OCI-LY7 (cell line): ENCODE data around the gene PLEK. TPM values are rescaled to one million over a fixed set of nuclear protein-coding genes. Genes with fewer than 3 reads are reported as not detected.
A peak's percentile ranks its signal among the peaks of the same experiment; 100 is the strongest.

Experiments used
- BruUV-seq: library from RNA; stranded (reverse); fragments of 400-500 nt; replicated peaks from 2 replicates; lab custom pipeline; 2021; lab: Mats Ljungman, UMichigan
- CTCF ChIA-PET: fragments of 300-600 bp; sonication (Branson Sonifier 250); formaldehyde crosslinking; loops from one replicate; lab custom pipeline; 2022; ENCODE audit warnings: antibody characterized with exemption; ENCODE audit not compliant: unreplicated experiment; lab: Charles Lee
- POLR2A ChIA-PET: fragments of 300-600 bp; sonication (Branson Sonifier 250); formaldehyde crosslinking; loops from one replicate; lab custom pipeline; 2022; ENCODE audit warnings: antibody characterized with exemption; lab: Charles Lee
- DNase-seq: peaks from one replicate; pipeline ENCODE4 v3.0.0-alpha.2; 2015; ENCODE audit warnings: low spot score
- H2AFZ ChIP-seq: fragments of 200-600 bp; sonication (generic), shearing (Covaris generic); 2 replicates; pipeline ENCODE4 v1.6.1; 2014; ENCODE audit warnings: mild to moderate bottlenecking, antibody characterized with exemption, low read length, moderate library complexity
- H3K27ac ChIP-seq: fragments of 200-600 bp; sonication (generic); 2 replicates; pipeline ENCODE4 v1.5.1; 2014; ENCODE audit warnings: mixed run types, low read depth, mild to moderate bottlenecking, moderate library complexity, low read length, inconsistent platforms; ENCODE audit not compliant: poor library complexity, severe bottlenecking
- H3K36me3 ChIP-seq: fragments of 200-600 bp; sonication (generic); 2 replicates; pipeline ENCODE4 v1.6.1; 2014; ENCODE audit warnings: mild to moderate bottlenecking, antibody characterized with exemption, low read length, moderate library complexity, mixed read lengths; ENCODE audit not compliant: insufficient read depth
- H3K4me1 ChIP-seq: fragments of 200-600 bp; sonication (generic); 2 replicates; pipeline ENCODE4 v1.5.1; 2014; ENCODE audit warnings: mild to moderate bottlenecking, low read length; ENCODE audit not compliant: insufficient read depth, poor library complexity, severe bottlenecking
- H3K4me2 ChIP-seq: fragments of 200-600 bp; sonication (generic); 2 replicates; pipeline ENCODE4 v1.6.1; 2014; ENCODE audit warnings: mild to moderate bottlenecking, low read length
- H3K4me3 ChIP-seq: fragments of 200-600 bp; sonication (generic); 2 replicates; pipeline ENCODE4 v1.5.1; 2014; ENCODE audit warnings: mild to moderate bottlenecking, low read depth, low read length; ENCODE audit not compliant: poor library complexity, severe bottlenecking
- H3K79me2 ChIP-seq: fragments of 200-600 bp; sonication (generic); 2 replicates; pipeline ENCODE4 v1.6.1; 2016; ENCODE audit warnings: low read depth, mild to moderate bottlenecking, low read length, moderate library complexity, mixed read lengths; ENCODE audit not compliant: insufficient read depth
- H3K9me2 ChIP-seq: fragments of 200-600 bp; sonication (generic); 2 replicates; pipeline ENCODE4 v1.6.1; 2016; ENCODE audit warnings: mild to moderate bottlenecking, low read length, mixed read lengths; ENCODE audit not compliant: insufficient read depth
- H3K9me3 ChIP-seq: fragments of 200-600 bp; sonication (generic); 2 replicates; pipeline ENCODE4 v1.6.1; 2014; ENCODE audit warnings: mild to moderate bottlenecking, mixed run types, low read length, mixed read lengths
- H4K20me1 ChIP-seq: fragments of 200-600 bp; sonication (generic); 2 replicates; pipeline ENCODE4 v1.6.1; 2014; ENCODE audit warnings: mild to moderate bottlenecking, antibody characterized with exemption, low read length, moderate library complexity, mixed read lengths; ENCODE audit not compliant: insufficient read depth
- EZH2phosphoT487 ChIP-seq: fragments of 200-600 bp; sonication (generic); IDR thresholded peaks from 2 replicates; pipeline ENCODE4 v1.6.1; 2018; ENCODE audit warnings: low read depth, borderline replicate concordance, mild to moderate bottlenecking, mixed run types, antibody characterized with exemption, low read length, moderate library complexity, mixed read lengths
- intact Hi-C: fragments of 100-400 bp; cut with micrococcal nuclease; formaldehyde crosslinking; loops from one replicate; pipeline ENCODE4 v1.10.0; 2022; ENCODE audit not compliant: unreplicated experiment
- total RNA-seq, 2 experiments: library from RNA; depleted of rRNA in 1 of 2; stranded (reverse); fragments of >200 nt in 1 of 2; shearing (Covaris generic) in 1 of 2; gene quantifications; 2 replicates each; pipeline ENCODE4 v1.2.3, GENCODE V29; 2014 to 2022
- TF ChIP-seq, protein P1 (sequence below): fragments of 200-600 bp; sonication (generic); conservative IDR thresholded peaks from 2 replicates; pipeline ENCODE4 v1.5.1; 2014; ENCODE audit warnings: mild to moderate bottlenecking, antibody characterized with exemption, low read length, moderate library complexity, mixed read lengths

The PLEK gene
- total RNA-seq, 2 experiments from 2014 or later, result 20.8 to 80.6 TPM

DNA sequence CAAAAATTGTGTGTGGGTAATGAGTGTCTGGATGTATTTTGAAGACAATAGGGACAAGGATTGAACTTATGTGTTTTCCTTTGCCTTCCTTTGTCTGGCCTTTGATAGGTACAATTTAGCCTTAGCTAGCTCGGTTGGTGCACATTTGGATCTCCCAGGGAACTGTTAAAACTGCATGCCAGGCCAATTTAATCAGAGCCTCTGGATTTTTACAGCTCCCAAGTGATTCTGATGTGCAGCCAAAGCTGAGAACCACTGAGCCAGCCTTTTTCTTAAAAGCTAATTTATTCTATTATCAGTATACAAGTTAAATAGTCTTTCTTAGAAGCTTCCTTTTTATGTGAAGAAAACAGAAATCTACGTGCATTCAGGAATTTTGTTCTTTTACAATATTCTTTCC is 25.0 kb downstream of the PLEK start:
- H4K20me1 ChIP-seq, result no peaks in the 10 kb centered on the region
- no peak for DNase-seq
- POLR2A ChIA-PET, result interaction anchor here (0.8 to 1.8 kb wide), 6 partner anchors 16 to 51 kb away, joined by 3 to 5 read pairs (median 4); no protein-coding TSS in a partner anchor
- peak overlapping the region; percentile 63 for H3K4me3 ChIP-seq
- CTCF ChIA-PET, result no interaction called here
- H3K79me2 ChIP-seq, result peaks cover 36% of the 10 kb centered on the region
- H3K27ac ChIP-seq, result peak overlapping the region; percentile 5
- intact Hi-C loops, result no loop called here
- H3K36me3 ChIP-seq, result peaks cover 74% of the 10 kb centered on the region
- peak overlapping the region; percentile 69 for H3K4me2 ChIP-seq
- no peak for TF ChIP-seq EZH2phosphoT487
- TF ChIP-seq, protein P1, sequence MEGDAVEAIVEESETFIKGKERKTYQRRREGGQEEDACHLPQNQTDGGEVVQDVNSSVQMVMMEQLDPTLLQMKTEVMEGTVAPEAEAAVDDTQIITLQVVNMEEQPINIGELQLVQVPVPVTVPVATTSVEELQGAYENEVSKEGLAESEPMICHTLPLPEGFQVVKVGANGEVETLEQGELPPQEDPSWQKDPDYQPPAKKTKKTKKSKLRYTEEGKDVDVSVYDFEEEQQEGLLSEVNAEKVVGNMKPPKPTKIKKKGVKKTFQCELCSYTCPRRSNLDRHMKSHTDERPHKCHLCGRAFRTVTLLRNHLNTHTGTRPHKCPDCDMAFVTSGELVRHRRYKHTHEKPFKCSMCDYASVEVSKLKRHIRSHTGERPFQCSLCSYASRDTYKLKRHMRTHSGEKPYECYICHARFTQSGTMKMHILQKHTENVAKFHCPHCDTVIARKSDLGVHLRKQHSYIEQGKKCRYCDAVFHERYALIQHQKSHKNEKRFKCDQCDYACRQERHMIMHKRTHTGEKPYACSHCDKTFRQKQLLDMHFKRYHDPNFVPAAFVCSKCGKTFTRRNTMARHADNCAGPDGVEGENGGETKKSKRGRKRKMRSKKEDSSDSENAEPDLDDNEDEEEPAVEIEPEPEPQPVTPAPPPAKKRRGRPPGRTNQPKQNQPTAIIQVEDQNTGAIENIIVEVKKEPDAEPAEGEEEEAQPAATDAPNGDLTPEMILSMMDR, result no peak
- no TSS peak for BruUV-seq
- H3K9me3 ChIP-seq, result no peaks in the 10 kb centered on the region
- H3K9me2 ChIP-seq, result no peaks in the 10 kb centered on the region
- H2AFZ ChIP-seq, result no peak overlapping the region
- H3K4me1 ChIP-seq, result peaks cover 74% of the 10 kb centered on the region

DNA sequence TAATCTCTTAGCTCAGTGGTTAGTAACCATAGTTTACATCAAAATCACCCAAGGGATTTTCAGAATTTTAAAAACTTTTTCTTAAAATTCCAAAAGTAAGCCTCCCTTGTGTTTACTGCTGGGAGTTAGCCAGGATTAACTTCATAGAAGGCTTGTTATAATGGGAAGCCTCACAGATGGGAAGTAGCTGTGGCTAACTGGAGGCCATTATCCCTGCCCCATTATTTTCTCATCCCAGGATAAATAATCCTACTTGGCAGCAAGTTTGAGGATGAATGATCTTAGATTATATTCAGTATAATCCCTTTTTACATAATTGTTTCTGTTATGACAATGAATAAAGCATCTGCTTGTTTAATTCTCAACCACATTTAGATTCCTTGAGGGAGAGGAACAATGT is 25.5 kb downstream of the PLEK start:
- Histone ChIP-seq H4K20me1 (no peaks in the 10 kb centered on the region), H3K4me3 (peak overlapping the region; percentile 63), H2AFZ (no peak overlapping the region), H3K9me3 (no peaks in the 10 kb centered on the region), H3K79me2 (peaks cover 36% of the 10 kb centered on the region), H3K9me2 (no peaks in the 10 kb centered on the region), H3K27ac (no peak overlapping the region), H3K4me1 (peaks cover 69% of the 10 kb centered on the region), H3K36me3 (peaks cover 78% of the 10 kb centered on the region), H3K4me2 (peak overlapping the region; percentile 69)
- BruUV-seq, result no TSS peak
- DNase-seq, result no peak
- POLR2A ChIA-PET, result interaction anchor here (0.8 to 1.8 kb wide), 8 partner anchors 10 to 50 kb away, joined by 3 to 5 read pairs (median 4); no protein-coding TSS in a partner anchor
- no peak for TF ChIP-seq EZH2phosphoT487
- TF ChIP-seq, protein P1, result no peak
- intact Hi-C loops, result no loop called here
- CTCF ChIA-PET, result no interaction called here

DNA sequence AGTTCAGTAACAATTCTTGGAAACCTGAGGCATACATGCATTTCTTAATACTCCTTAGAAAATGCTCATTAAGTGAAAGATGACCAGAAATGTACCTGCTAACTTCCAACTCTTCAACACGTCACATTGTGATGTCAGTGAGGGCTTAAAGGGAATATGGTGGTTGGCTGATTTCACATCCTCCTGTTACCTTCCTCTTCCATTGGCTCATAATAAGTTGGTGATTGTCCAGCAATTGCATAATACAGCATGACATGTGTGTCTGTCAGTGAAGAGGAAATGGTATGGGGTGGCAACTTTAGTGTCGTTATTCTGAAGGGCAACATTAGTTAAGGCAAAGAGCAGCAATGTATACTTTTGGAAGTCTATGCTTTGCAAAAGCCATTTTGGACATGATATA is 26.0 kb downstream of the PLEK start:
- POLR2A ChIA-PET, result interaction anchor here (0.9 to 1.8 kb wide), 4 partner anchors 9 to 37 kb away, joined by 3 to 5 read pairs (median 5); no protein-coding TSS in a partner anchor
- Histone ChIP-seq H2AFZ (no peak overlapping the region), H3K9me2 (no peaks in the 10 kb centered on the region), H3K79me2 (peaks cover 36% of the 10 kb centered on the region), H3K4me2 (peak overlapping the region; percentile 69), H3K36me3 (peaks cover 83% of the 10 kb centered on the region), H3K27ac (no peak overlapping the region), H4K20me1 (no peaks in the 10 kb centered on the region), H3K9me3 (no peaks in the 10 kb centered on the region), H3K4me3 (peak overlapping the region; percentile 63), H3K4me1 (peaks cover 64% of the 10 kb centered on the region)
- BruUV-seq, result no TSS peak
- DNase-seq, result peak; percentile 25
- no peak for TF ChIP-seq EZH2phosphoT487
- TF ChIP-seq, protein P1, result no peak
- intact Hi-C loops, result no loop called here
- CTCF ChIA-PET, result no interaction called here
